GM21423 (cell line): ENCODE data around the gene ZNF526.

Experiments
- ATAC-seq: cut with Tn5 transposase; IDR thresholded peaks from one replicate; pipeline ENCODE4 v1.9.1; 2021; ENCODE audit warnings: mild to moderate bottlenecking, moderate library complexity; ENCODE audit not compliant: unreplicated experiment

Gene ZNF526, protein sequence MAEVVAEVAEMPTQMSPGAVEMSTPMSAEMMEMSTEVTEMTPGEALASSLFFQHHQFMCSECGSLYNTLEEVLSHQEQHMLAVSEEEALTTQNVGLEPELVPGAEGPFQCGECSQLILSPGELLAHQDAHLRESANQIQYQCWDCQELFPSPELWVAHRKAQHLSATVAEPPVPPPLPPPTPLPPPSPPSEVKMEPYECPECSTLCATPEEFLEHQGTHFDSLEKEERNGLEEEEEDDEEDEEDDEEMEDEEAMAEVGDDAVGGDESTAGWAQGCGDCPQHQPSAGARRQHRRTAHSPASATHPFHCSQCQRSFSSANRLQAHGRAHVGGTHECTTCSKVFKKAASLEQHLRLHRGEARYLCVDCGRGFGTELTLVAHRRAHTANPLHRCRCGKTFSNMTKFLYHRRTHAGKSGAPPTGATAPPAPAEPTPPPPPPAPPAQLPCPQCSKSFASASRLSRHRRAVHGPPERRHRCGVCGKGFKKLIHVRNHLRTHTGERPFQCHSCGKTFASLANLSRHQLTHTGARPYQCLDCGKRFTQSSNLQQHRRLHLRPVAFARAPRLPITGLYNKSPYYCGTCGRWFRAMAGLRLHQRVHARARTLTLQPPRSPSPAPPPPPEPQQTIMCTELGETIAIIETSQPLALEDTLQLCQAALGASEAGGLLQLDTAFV

DNA sequence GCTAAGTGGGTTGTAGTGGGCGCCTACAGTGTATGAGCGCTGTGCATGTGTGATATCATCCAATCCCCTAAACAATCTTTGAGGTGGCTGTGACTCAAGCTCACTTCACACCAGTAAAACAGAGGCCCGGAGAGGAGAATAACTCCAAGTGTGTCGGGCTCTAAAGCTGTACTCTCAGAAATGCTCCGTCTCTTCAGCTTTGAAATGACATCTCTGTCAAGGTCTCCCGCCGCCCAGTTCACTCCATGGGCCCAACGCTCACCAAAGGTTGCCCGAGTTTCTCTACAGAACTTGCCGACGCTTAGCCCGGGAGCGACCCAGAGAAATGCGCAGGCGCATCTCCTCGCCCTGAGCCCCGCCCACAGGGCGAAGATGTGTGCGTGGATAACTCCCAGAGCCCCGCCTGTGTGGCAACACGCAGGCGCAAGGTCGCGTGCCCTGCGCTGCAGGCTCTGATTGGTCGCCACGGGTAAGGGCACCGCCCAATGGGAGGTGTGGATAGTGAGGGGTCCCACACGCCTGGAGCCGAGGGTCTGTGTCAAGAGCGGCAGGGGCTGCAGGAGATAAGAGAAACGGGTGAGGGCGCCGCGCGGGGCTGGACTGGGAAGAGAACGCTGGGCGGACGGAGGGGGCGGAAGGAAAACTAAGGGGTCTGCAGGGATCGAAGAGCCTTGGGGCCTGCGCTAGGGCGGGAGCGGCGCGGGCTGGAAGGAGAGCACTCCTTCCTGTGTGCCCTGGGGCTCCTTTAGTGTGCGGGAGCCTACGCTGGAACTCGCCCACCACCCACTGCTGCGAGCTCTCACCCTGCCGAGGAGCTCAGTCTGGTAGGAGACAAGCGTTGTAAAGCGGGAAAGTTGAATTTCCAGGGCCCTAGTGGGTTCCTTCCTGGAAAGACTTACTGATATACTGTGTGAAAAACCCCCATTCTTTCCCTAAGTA lies at the start of gene ZNF526:
Gene ZNF526, plus strand, starts transcription at position 501 of the 939 bp plus-strand sequence. CDS start 4,092 bp downstream, outside the sequence.
- ATAC-seq, result peak; percentile 71

DNA sequence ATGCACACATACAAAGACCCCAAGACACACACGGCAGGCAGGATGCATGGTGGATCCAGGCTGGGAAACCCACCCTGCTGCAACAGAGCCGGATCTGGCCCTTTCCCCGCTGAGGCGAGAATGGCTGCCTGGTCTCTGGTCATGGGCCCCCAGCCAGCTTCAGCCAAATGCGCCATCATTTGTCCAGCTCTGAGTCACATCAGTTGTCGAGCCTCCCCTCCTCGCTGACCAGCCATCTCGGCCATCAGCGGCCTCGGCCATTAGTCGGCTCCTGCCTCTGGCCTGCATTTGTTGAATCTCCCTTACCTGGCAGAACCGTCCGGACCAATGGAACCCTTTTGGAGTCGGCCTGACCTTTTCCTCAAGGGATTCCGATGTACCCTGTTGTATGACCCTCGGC lies 49.4 kb upstream of the ZNF526 start:
- ATAC-seq, result no peak

DNA sequence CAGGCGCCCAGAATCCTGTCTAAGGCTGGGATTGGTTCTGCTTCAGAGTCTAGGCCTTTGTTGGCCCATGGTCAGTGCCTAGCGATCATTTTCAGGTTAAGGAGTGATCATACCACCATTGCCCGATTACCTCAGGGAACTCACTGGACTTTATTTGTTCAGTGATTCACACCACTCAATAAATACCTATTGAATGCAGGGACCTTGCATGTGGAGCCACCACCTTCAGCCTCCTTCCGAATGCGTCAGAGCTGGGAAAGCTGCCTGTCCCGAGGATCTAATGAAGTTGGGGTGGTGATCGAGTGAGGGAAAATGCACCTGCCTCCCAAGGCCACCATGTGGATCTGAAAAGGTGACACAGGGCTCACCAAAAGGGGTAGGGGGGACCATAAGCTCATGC lies 47.9 kb upstream of the ZNF526 start:
- ATAC-seq, result no peak

DNA sequence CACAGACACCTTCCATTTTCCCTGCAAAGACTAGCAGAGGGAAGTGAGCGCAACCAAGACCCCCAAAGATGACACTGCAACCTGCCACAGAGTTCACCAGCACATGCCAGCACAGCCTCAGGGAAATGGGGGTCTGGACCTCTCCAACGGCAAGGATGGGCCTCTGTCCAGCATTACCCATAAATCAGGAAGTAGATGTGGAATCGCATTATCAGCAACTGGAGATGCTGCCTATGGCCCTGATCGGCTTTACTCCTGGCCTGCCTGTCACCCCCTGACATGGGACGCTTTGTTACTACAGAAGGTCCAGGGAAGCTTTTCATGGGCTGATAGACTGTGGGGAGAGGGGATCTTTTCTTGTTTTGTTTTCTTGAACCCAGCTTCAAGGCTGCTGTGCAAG lies 46.4 kb upstream of the ZNF526 start:
- no peak for ATAC-seq

DNA sequence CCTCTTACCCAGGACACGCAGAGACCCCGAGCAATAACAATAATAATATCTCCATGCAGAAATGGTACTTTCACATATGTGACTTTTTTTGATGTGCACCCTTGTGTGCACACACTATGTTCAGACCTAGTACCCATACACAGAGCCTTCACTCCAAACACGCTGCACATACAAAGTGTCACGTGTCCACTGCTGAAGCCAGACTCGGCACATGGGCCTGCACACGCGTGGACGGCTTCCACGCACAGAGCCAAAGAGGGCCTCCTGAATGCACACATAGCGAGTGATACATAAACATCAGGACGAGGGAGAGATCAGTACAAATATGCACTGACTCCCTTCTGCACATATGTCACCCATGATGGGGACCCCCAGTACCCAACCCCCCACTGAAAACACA lies 45.9 kb upstream of the ZNF526 start:
- no peak for ATAC-seq

DNA sequence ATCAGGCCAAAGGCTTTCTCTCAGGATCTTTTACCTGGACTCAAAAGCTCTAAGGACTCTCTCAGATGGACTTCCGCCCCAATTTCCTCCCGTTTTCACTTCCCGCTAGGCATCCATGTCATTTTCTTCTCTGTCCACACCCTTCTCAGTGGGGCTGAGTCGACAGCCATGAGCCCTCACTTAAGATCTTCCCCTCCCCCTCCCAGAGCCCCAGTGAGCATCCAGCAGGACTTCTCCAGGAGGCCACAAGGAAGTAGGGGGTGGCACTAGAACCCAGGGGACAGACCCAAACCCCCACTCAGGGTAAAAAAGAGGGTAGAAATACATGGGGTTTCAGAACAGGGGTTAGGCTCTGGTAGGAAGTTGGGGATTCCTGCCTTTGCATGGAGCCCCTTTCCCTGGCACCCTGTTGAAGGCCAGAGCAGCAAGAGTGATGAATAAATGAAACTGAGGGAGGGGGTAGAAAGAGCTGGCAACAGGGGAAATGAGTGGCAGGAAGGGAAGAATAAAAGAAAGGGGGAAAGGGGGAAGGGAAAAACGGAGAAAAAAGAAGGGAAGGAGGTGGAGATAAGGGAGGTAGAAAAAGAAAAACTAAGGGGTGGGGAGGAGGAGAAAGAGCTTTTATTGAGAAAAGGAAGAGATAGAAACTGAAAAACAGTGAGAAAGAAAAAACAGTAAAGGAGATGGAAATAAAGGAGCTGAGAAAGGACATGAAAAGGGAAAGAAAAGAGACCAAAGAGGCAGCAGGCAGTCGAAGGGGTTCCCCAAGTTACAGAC lies 45.0 kb upstream of the ZNF526 start:
- no peak for ATAC-seq

DNA sequence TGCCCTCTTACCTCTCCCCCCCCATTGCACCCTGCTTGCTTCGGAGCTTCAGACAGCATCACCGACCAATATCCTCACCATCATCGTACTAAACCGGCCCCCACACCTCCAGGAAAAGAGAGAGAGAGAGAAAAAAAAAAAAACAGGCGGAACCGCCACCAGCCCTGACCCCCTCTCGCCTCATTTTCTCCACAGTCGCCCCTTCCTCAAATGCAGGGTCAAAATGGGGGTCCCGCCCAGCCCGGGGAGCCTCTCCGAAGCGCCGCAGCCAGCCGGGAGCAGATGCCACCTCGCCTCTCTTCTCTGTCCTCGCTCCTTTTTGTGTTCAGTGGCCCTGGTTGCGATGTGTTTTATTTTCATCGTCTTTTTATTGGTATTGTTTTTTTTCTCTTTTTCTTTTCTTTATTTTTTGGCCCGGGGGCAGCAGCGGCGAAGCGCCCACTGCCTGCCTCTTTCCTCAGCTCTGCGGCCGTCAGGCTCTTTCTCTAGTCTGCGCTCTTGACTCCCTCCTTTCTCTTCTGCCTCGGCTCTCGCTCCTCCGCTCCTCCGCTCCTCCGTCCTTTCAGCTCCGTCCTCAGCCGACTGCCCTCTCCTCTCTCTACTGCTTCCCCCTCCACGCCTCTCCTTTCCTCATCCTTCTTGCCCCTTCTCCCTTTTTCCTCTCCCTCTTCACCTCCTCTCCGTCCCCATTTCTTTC lies 44.0 kb upstream of the ZNF526 start:
- ATAC-seq, result no peak

DNA sequence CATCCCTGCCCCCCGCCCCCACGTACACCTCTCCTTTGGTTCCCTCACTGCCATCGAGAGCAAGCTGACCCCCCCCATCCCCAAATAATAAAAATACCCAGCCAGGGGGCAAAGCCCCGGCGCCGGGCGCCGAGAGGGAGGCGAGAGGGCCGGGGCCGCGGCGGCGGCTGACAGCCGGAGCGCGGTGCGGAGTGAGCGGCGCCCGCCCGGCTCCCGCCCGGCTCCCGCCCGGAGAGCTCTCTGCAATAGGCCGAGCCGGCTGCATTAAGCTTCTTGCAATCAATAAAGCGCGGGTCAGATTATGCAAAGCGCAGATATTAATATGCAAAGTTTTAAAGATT lies 43.5 kb upstream of the ZNF526 start:
- ATAC-seq, result no peak

DNA sequence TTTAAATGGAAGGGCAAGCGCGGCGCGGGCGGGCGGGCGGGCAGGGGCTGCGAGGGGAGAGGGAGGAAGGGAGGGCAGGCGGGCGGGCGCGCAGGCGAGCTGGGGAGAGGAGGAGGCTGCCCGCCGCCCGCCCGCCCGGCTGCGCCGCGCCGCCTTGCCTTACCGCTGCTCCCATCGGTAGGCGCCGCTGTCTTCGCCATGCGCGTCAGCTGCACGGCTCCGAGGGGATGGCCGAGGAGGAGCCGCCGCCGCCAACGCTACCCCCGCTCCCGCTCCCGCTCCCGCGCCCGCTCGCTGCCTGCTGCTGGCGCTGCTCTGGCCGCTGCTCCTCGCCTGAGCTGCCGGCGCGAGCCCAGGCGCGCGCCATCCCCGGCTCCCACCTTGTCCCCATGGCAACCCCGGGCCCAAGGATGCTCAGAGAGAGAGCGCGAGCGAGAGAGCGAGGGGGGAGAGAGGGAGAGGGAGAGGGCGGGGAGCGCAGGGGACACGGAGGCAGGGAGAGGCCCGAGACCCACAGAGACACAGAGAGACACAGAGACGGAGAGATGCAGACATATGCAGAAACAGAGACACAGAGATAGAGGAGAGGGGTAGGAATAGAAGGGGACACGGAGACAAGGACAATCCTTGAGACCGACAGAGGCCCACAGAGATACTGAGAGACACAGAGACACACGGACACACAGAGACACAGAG lies 43.0 kb upstream of the ZNF526 start:
- no peak for ATAC-seq

DNA sequence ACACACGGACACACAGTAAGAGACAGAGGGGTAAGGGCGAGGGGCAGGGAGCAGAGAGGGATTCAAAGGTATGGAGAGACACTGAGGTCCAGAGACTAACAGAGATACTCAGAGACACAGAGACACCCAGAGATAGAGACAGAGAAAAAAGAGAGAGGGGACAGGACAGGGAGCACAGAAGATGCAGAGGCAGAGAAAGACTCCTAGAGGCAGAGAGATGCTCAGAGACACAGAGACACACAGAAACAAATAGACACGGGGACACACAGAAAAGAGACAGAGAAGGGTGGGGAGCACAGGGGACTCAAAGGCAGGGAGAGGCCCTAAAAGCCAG lies 42.5 kb upstream of the ZNF526 start:
- ATAC-seq, result no peak

DNA sequence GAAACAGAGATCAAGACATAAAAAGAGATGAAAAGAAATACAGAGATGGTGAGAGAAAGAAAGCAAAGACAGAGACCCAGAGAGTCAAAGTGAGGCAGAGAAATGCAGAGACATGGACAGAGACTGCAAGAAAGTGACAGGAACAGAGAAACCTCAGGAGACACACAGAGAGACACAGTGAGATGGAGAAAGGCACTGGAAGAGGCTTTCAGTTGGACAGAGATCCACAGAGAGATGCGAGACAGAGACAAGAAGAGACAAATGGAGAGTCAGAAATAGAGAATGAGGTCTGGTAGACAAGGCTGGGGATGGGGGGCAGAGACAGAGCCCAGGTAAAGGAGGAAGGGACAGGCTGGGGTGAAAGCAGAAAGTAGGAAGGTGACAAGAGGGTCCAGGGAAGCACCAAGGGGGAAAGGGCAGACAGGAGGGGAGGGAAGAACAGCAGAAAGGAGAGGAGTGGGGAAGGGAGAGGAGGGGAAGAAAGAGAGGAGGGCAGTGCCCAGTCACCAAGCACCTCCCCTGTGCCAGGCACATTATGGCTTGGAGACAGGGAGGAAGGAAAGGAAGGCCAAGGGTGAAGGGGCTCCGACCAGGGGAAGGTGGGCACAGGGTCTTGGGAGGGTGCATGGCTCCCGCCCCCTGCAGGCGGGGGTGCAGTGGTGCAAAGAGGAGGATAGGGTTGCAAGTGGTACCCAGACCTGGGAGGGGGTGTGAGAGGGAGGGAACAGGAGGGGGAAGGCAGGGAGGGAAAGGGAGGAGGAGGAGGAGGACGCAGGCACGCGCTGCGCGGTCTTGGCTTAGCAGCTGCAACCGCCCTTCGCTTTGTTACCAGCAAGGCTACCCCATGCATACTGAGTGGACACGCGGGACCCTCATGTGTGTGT lies 41.1 kb upstream of the ZNF526 start:
- ATAC-seq, result no peak

DNA sequence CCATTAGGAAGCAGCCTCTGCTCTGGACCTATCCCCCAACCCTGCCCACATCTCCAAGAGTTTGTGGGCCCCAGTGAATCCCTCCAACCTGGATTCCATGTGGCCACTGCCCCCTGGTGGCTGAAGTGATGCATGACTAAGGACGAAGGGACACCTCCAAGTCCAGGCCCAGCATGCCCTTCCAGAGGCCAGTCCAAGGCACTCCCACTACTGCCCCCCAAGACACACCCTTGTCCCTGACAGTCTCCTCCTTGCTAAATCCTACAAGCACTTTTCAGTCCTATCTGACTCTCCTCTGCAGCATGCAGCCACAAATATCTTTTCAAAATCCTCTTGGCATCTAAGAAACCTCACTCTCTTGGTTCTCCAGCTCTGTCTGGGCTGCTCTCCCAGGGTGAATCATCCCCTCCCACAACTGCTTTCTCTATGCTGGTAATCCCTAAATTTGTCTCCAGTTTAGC lies 35.7 kb upstream of the ZNF526 start:
- ATAC-seq, result no peak

DNA sequence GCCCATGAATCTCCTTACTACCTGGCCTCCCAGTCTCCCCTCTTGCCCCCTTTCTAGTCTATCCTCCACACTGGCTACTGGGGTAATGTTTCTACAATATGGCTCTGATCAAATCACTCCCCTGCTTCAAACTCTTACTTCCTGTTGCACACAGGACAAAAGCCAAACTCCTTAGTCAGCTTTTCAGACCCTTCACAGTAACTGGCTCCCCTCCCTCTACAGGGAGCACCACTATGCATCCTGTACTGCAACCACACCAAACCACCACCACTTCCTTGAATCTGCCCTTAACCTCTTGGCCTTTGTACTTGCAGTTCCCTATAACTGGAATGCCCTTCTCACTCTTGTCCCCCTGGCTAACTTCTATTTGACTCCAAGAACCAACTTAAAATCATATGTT lies 34.8 kb upstream of the ZNF526 start:
- ATAC-seq, result no peak

DNA sequence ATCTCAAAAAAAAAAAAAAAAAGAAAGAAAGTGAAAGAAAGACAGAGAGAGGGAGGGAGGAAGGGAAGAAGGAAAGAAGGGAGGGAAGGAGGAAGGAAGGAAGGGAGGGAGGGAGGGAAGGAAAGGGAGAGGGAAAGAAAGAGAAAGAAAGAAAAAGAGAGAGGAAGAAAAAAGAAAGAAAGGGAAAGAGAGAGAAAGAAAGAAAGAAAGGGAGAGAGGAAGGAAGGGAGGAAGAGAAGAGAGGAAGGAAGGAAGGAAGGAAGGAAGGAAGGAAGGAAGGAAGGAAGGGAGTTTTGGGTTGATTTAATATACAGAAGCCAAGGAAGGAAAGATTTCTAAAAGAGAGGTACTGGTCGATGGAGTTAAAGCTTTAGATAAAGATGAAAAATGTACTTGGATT lies 31.4 kb upstream of the ZNF526 start:
- no peak for ATAC-seq

DNA sequence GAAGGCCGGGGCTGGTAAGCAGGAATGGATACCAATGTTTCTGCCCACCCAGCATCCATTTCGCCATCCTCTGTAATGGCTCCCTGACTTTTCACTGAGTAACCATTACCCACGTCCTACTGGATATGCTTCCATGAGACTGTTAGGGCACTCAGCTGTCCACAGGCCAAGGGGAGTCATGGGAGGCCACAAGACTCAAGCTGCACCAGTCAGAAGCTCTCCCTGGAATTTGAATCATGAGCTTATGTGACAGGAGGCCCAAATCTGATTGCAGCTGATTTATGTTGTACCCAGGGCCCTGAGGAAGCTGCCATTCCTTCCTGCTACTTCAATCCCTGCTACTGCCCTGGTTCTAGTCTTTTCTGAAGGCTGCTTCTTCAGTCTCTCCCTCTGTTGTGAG lies 31.0 kb upstream of the ZNF526 start:
- ATAC-seq, result no peak

DNA sequence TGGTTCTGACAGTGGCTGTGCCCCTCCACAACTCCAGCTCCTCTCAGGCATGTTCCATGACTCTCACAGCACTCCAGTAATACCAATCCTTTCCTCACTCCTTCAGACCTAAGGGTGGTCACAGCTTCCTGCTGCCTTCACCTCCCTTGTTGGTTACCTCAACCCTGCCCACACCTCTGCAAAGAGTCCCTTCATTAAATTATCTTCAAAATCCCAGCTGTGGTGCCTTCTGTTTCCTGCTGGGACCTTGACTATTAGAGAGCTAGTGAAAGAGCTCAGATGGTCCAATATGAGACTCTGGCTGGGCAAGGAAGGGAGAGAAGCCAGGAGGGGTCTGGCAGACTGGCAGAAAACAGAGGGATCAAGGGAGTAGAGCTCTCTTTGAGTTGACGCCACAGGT lies 28.8 kb upstream of the ZNF526 start:
- ATAC-seq, result no peak

DNA sequence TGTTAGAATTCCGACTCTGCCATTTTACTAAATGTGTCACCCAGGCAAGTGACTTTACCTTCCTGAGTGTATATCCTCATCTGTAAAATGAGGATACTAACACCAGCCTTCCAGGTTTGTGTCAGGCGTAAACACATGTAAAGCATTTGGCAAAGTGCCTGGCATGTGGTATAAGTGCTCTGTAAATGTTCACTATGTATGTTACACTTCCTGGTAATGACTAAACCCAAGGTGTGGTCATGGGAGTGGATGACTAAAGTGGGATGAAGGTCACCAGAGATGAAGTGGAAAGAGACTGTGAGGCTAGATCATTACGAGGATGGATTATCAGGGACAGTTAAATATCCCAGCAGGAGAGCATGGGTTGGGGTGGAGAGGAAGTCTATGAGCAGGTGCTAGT lies 28.3 kb upstream of the ZNF526 start:
- ATAC-seq, result no peak

DNA sequence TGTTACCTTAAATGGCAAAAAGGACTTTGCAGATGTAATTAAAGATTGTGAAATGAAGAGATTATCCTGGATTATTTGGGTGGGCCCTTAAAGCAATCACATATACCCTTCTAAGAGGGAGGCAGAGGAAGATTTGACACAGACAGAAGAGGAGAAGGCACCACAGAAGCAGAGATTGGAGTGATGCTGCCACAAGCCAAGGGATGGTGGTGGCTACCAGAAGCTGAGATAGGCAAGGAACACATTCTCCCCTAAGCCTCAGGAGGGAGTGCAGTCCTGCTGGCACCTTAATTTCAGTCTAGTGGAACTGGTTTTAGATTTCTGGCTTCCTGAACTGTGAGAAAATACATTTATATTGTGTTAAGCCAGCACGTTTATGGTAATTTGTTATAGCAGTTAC lies 26.8 kb upstream of the ZNF526 start:
- ATAC-seq, result no peak

DNA sequence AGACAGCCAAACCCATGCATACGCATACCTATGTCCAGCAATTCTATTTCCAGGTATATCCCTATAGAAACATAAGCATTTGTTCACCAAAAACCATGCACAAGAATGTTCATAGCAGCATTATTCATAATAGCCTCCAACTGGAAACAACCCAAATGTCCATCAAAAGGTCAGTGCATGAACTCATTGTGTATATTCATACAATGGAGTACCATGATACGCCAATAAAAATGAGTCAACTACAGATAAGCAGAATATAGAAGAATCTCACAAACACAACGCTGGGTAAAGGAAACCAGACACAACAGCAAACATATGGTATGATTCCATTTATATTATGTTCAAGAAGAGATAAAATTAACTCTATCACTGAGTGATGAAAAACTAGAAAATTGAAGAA lies 26.4 kb upstream of the ZNF526 start:
- no peak for ATAC-seq
